Endothelial cell of umbilical vein (primary cell): ENCODE measurements around the gene KRT3. TPM values are rescaled to one million over a fixed set of nuclear protein-coding genes. Genes with fewer than 3 reads are reported as not detected.

Experiments
- BruUV-seq: library from RNA; stranded (reverse); fragments of 400-500 nt; replicated peaks from 2 replicates; lab custom pipeline; 2021; lab: Mats Ljungman, UMichigan
- CTCF ChIA-PET: fragments of 300-600, 350-600 bp; sonication (Branson Sonifier 250); formaldehyde crosslinking; loops from one replicate; lab custom pipeline; 2021; ENCODE audit warnings: antibody characterized with exemption, inconsistent platforms; lab: Charles Lee
- POLR2A ChIA-PET: fragments of 300-600, 350-600 bp; sonication (Branson Sonifier 250); formaldehyde crosslinking; loops from one replicate; lab custom pipeline; 2021; ENCODE audit warnings: antibody characterized with exemption, inconsistent platforms; lab: Charles Lee
- DNase-seq: peaks from one replicate; pipeline ENCODE4 v3.0.0-alpha.2; 2011; ENCODE audit warnings: low read depth, low spot score
- FAIRE-seq: peaks from 2 replicates; lab custom pipeline; 2011; peaks lifted over from hg19 to GRCh38; lab: Jason Lieb, UNC
- H2AFZ ChIP-seq: 2 replicates; pipeline ENCODE4 v1.6.0; 2012; ENCODE audit warnings: low read depth, low read length, control low read depth, inconsistent platforms
- H3K27ac ChIP-seq: 2 replicates; pipeline ENCODE4 v1.5.1; 2011; ENCODE audit warnings: low read depth, mild to moderate bottlenecking, control low read depth, low read length, moderate library complexity; ENCODE audit not compliant: insufficient read depth
- H3K27me3 ChIP-seq, 2 experiments: 2 replicates each; pipeline versions ENCODE4 v1.6.0 to v1.6.1; 2011; ENCODE audit warnings: low read length in 2 of 2, mixed read lengths in 1 of 2; ENCODE audit not compliant: control insufficient read depth in 2 of 2, insufficient read depth in 2 of 2
- H3K36me3 ChIP-seq, 2 experiments: 2 replicates in 1 of 2; 3 replicates in 1 of 2; pipeline ENCODE4 v1.5.1; 2011; ENCODE audit warnings: low read length in 2 of 2, mild to moderate bottlenecking in 1 of 2, moderate library complexity in 1 of 2; ENCODE audit not compliant: control insufficient read depth in 2 of 2, insufficient read depth in 2 of 2; ENCODE audit errors: extremely low read depth in 1 of 2
- H3K4me1 ChIP-seq: 3 replicates; pipeline ENCODE4 v1.5.1; 2011; ENCODE audit warnings: mild to moderate bottlenecking, low read length; ENCODE audit not compliant: control insufficient read depth, insufficient read depth; ENCODE audit errors: extremely low read depth
- H3K4me2 ChIP-seq: 2 replicates; pipeline ENCODE4 v1.6.1; 2011; ENCODE audit warnings: low read length, control low read depth, mixed read lengths; ENCODE audit not compliant: insufficient read depth
- H3K4me3 ChIP-seq, 3 experiments: fragments of 200-600 bp in 1 of 3; sonication (generic), shearing (Covaris generic) in 1 of 3; replicated peaks in 1 of 3; 2 replicates each; pipeline ENCODE4 v1.5.1; 2011 to 2016; ENCODE audit warnings: control low read depth in 3 of 3, low read length in 3 of 3, mild to moderate bottlenecking in 2 of 3, inconsistent platforms in 1 of 3, low read depth in 1 of 3, moderate library complexity in 1 of 3; ENCODE audit not compliant: insufficient read depth in 1 of 3
- H3K79me2 ChIP-seq: 2 replicates; pipeline ENCODE4 v1.6.0; 2012; ENCODE audit warnings: low read length, inconsistent platforms; ENCODE audit not compliant: control insufficient read depth, insufficient read depth
- H3K9ac ChIP-seq: replicated peaks from 2 replicates; pipeline ENCODE3; 2011; ENCODE audit warnings: low read length, control low read depth; ENCODE audit not compliant: insufficient read depth; ENCODE audit errors: extremely low read depth
- H3K9me1 ChIP-seq: replicated peaks from 3 replicates; pipeline ENCODE4 v1.6.0; 2011; ENCODE audit warnings: mild to moderate bottlenecking, low read length; ENCODE audit not compliant: control insufficient read depth, insufficient read depth; ENCODE audit errors: extremely low read depth
- H3K9me3 ChIP-seq: replicated peaks from 2 replicates; pipeline ENCODE4 v1.5.1; 2012; ENCODE audit warnings: low read length, inconsistent platforms; ENCODE audit not compliant: control insufficient read depth, insufficient read depth
- H4K20me1 ChIP-seq: replicated peaks from 2 replicates; pipeline ENCODE3; 2011; ENCODE audit warnings: mild to moderate bottlenecking, low read length; ENCODE audit not compliant: control insufficient read depth, insufficient read depth; ENCODE audit errors: extremely low read depth
- CTCF ChIP-seq, 2 donors: IDR thresholded peaks; 1 replicate in 1 of 2; 2 replicates in 1 of 2; pipeline ENCODE4 v1.5.1; 2011; ENCODE audit warnings: low read length in 2 of 2, mild to moderate bottlenecking in 2 of 2, moderate library complexity in 2 of 2, control low read depth in 1 of 2, inconsistent platforms in 1 of 2, low read depth in 1 of 2; ENCODE audit not compliant: insufficient read depth in 1 of 2; ENCODE audit errors: extremely low read depth in 1 of 2
- EZH2 ChIP-seq: IDR thresholded peaks from 2 replicates; pipeline ENCODE4 v1.6.1; 2012; ENCODE audit warnings: borderline replicate concordance, low read depth, mild to moderate bottlenecking, moderate library complexity, low read length, inconsistent platforms; ENCODE audit not compliant: severe bottlenecking
- FOS ChIP-seq: IDR thresholded peaks from 2 replicates; pipeline ENCODE4 v1.6.1; 2011; ENCODE audit warnings: mild to moderate bottlenecking, low read length, moderate library complexity, borderline replicate concordance; ENCODE audit not compliant: insufficient read depth
- GATA2 ChIP-seq: IDR thresholded peaks from 2 replicates; pipeline ENCODE4 v1.7.0; 2011; ENCODE audit warnings: low read depth, mild to moderate bottlenecking, moderate library complexity, mixed read lengths, low read length; ENCODE audit not compliant: insufficient read length, insufficient read depth
- JUN ChIP-seq: IDR thresholded peaks from 2 replicates; pipeline ENCODE4 v1.6.1; 2011; ENCODE audit warnings: borderline replicate concordance, low read depth; ENCODE audit not compliant: insufficient read length, insufficient read depth
- MYC ChIP-seq: IDR thresholded peaks from one replicate; pipeline ENCODE4 v1.6.1; 2011; ENCODE audit warnings: mild to moderate bottlenecking, low read depth, low read length
- POLR2A ChIP-seq: IDR thresholded peaks from 2 replicates; pipeline ENCODE4 v1.6.1; 2012; ENCODE audit warnings: low read depth, mild to moderate bottlenecking, control low read depth, low read length
- POLR2AphosphoS5 ChIP-seq: IDR thresholded peaks from 2 replicates; pipeline ENCODE4 v1.6.1; 2012; ENCODE audit warnings: low read depth, mild to moderate bottlenecking, control low read depth, low read length, moderate library complexity; ENCODE audit not compliant: insufficient read depth
- dilution Hi-C: fragments of 300-500 bp; cut with MboI; formaldehyde crosslinking; loops from one replicate; pipeline ENCODE4 v1.15.0; 2019; ENCODE audit warnings: low sequenced_read_pairs; ENCODE audit not compliant: extremely low pct_ligation_motif_present
- intact Hi-C: fragments of 100-400 bp; cut with micrococcal nuclease; formaldehyde crosslinking; loops from one replicate; pipeline ENCODE4 v1.10.0; 2022
- polyA plus RNA-seq, 4 experiments: library from polyadenylated mRNA; depleted of rRNA in 3 of 4; stranded (reverse) in 3 of 4; unstranded in 1 of 4; fragments of >200 nt; gene quantifications; 2 replicates each; pipeline versions ENCODE4 v1.2.1 to v1.2.3, GENCODE V29; 2011 to 2012; ENCODE audit warnings: missing spikeins in 1 of 4
- total RNA-seq: library from RNA; stranded (reverse); gene quantifications from 2 replicates; pipeline ENCODE4 v1.2.3, GENCODE V29; 2021
- TF ChIP-seq, protein P1 (sequence below): IDR thresholded peaks from 2 replicates; pipeline ENCODE4 v1.6.1; 2011; ENCODE audit not compliant: insufficient read depth, insufficient read length

Gene KRT3
- total and polyA plus RNA-seq, 2 donors (not counting 3 experiments of a cell fraction or from before 2014, with no cell fraction given): not detected

- no peaks in the 10 kb centered on the region for H4K20me1 ChIP-seq
- no peak overlapping the region for H3K4me2 ChIP-seq
- no peaks in the 10 kb centered on the region for H3K9me1 ChIP-seq
- dilution Hi-C loops: no loop called here
- ChIA-PET POLR2A (no interaction called here), CTCF (no interaction called here)
- intact Hi-C loops: no loop called here
- H3K9ac ChIP-seq: no peak overlapping the region
- FAIRE-seq: no peak
- H3K4me1 ChIP-seq: no peaks in the 10 kb centered on the region
- H3K27ac ChIP-seq: no peak overlapping the region
- peaks cover 0 to 6% of the 10 kb centered on the region in 2 experiments for H3K27me3 ChIP-seq
- BruUV-seq: no TSS peak
- no peak for DNase-seq
- TF ChIP-seq POLR2AphosphoS5 (no peak), MYC (no peak), JUN (no peak), EZH2 (no peak), GATA2 (no peak), CTCF (IDR thresholded peaks at IDR 0.05; ENCODE audit: extremely low read depth in 1 of 2, insufficient read depth in 1 of 2, low read depth in 1 of 2, low read length in 2 of 2) (no peak), FOS (no peak), POLR2A (no peak)
- TF ChIP-seq, protein P1, sequence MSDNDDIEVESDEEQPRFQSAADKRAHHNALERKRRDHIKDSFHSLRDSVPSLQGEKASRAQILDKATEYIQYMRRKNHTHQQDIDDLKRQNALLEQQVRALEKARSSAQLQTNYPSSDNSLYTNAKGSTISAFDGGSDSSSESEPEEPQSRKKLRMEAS: no peak
- no peaks in the 10 kb centered on the region for H3K79me2 ChIP-seq
- H3K36me3 ChIP-seq: no peaks in the 10 kb centered on the region
- H2AFZ ChIP-seq: no peak overlapping the region
- no peaks in the 10 kb centered on the region for H3K9me3 ChIP-seq
- H3K4me3 ChIP-seq: no peak overlapping the region
These were observed 27.3 kb downstream of the KRT3 start for GRCh38 chr12:52768479-52769200.
